Mammary epithelial cell (primary cell): Measurements from ENCODE around the gene EVX2.

Experiments used
- CTCF ChIP-seq, 2 donors: IDR thresholded peaks in 1 of 2; conservative IDR thresholded peaks in 1 of 2; 2 replicates each; pipeline ENCODE4 v1.5.1; 2011 to 2012; ENCODE audit warnings: inconsistent platforms in 2 of 2, low read length in 2 of 2, mild to moderate bottlenecking in 2 of 2, control low read depth in 1 of 2, low read depth in 1 of 2; ENCODE audit not compliant: insufficient read depth in 1 of 2; ENCODE audit errors: extremely low read depth in 1 of 2
- EZH2 ChIP-seq: IDR thresholded peaks from 2 replicates; pipeline ENCODE4 v1.6.1; 2012; ENCODE audit warnings: low read length, inconsistent platforms, borderline replicate concordance

- TF ChIP-seq CTCF (conservative IDR thresholded peaks at IDR 0.05 in 1 of 2, IDR thresholded peaks at IDR 0.05 in 1 of 2; ENCODE audit: extremely low read depth in 1 of 2, insufficient read depth in 1 of 2, low read depth in 1 of 2, low read length in 2 of 2) (no peak), EZH2 (peak; percentile 93)
Observed at GRCh38 chr2:176112375-176113302, 28.9 kb upstream of the EVX2 start.
